Activated CD4-positive, alpha-beta memory T cell treated with anti-CD3 and anti-CD28 coated beads, Interleukin-2, amount 10 ng/mL, durations not matched to agents 7 days and 5 days (primary cell): ENCODE measurements around the gene TSPEAR. TPM values are rescaled to one million over a fixed set of nuclear protein-coding genes. Genes with fewer than 3 reads are reported as not detected.
"Not testable (repeated sequence)": the region's sequence is repeated elsewhere in the genome, so short reads cannot be mapped to it uniquely, and the experiment has no call there.

Source experiments
- CTCF ChIA-PET: fragments of 350-600 bp; sonication (Branson Sonifier 250); formaldehyde crosslinking; loops from one replicate; lab custom pipeline; 2021; ENCODE audit warnings: antibody characterized with exemption, inconsistent platforms; lab: Charles Lee
- POLR2A ChIA-PET: fragments of 350-600 bp; sonication (Branson Sonifier 250); formaldehyde crosslinking; loops from one replicate; lab custom pipeline; 2021; ENCODE audit warnings: antibody characterized with exemption; lab: Charles Lee
- DNase-seq: peaks from one replicate; pipeline ENCODE4 v3.0.0-alpha.2; 2020
- H3K27ac Mint-ChIP-seq: one replicate; pipeline ENCODE4 v1.8.0; 2021; ENCODE audit warnings: mild to moderate bottlenecking, mixed read lengths
- H3K27me3 Mint-ChIP-seq: one replicate; pipeline ENCODE4 v1.8.0; 2021; ENCODE audit warnings: mixed read lengths
- H3K36me3 Mint-ChIP-seq: one replicate; pipeline ENCODE4 v1.8.0; 2021; ENCODE audit warnings: low read depth, mixed read lengths
- H3K4me1 Mint-ChIP-seq: one replicate; pipeline ENCODE4 v1.8.0; 2021; ENCODE audit warnings: mixed read lengths
- H3K4me3 Mint-ChIP-seq: one replicate; pipeline ENCODE4 v1.8.0; 2021; ENCODE audit warnings: mild to moderate bottlenecking, mixed read lengths
- H3K9me3 Mint-ChIP-seq: one replicate; pipeline ENCODE4 v1.8.0; 2021; ENCODE audit warnings: mixed read lengths
- total RNA-seq, 2 experiments: library from RNA; stranded (reverse); gene quantifications; one replicate each; pipeline ENCODE4 v1.2.3, GENCODE V29; 2021

The TSPEAR gene
- total RNA-seq, 2 experiments from 2014 or later, result not detected

GRCh38 chr21:44601596-44602462 is 109.5 kb downstream of the TSPEAR start:
- ChIA-PET POLR2A (no interaction called here), CTCF (no interaction called here)
- H3K4me1 Mint-ChIP-seq, result no peaks in the 10 kb centered on the region
- DNase-seq, result no peak
- peaks cover 4% of the 10 kb centered on the region for H3K9me3 Mint-ChIP-seq
- no peaks in the 10 kb centered on the region for H3K36me3 Mint-ChIP-seq
- no peak overlapping the region for H3K27ac Mint-ChIP-seq
- H3K4me3 Mint-ChIP-seq, result no peak overlapping the region
- peaks cover 31% of the 10 kb centered on the region for H3K27me3 Mint-ChIP-seq

GRCh38 chr21:44601091-44601490 is 110.3 kb downstream of the TSPEAR start:
- H3K27me3 Mint-ChIP-seq, result peaks cover 27% of the 10 kb centered on the region
- DNase-seq, CTCF ChIA-PET, H3K9me3 Mint-ChIP-seq, H3K36me3 Mint-ChIP-seq, POLR2A ChIA-PET, H3K4me3 Mint-ChIP-seq, H3K27ac Mint-ChIP-seq, H3K4me1 Mint-ChIP-seq: not testable (repeated sequence)

GRCh38 chr21:44600118-44600978 is 111.0 kb downstream of the TSPEAR start, which contains the start of gene KRTAP10-7:
TSS of gene KRTAP10-7 (plus strand) at chr21:44600597. CDS start at chr21:44600622, 25 bp downstream.
- POLR2A ChIA-PET, H3K4me1 Mint-ChIP-seq, H3K4me3 Mint-ChIP-seq, H3K27ac Mint-ChIP-seq, CTCF ChIA-PET, H3K36me3 Mint-ChIP-seq, DNase-seq, H3K9me3 Mint-ChIP-seq: not testable (repeated sequence)
- peaks cover 21% of the 10 kb centered on the region for H3K27me3 Mint-ChIP-seq

GRCh38 chr21:44599264-44600029 is 111.9 kb downstream of the TSPEAR start:
- Mint-ChIP-seq H3K36me3 (no peaks in the 10 kb centered on the region), H3K9me3 (no peaks in the 10 kb centered on the region), H3K4me1 (no peaks in the 10 kb centered on the region), H3K27me3 (peaks cover 15% of the 10 kb centered on the region), H3K4me3 (no peak overlapping the region), H3K27ac (no peak overlapping the region)
- ChIA-PET CTCF (no interaction called here), POLR2A (no interaction called here)
- no peak for DNase-seq

- POLR2A ChIA-PET, result no interaction called here
- peaks cover 13% of the 10 kb centered on the region for H3K27me3 Mint-ChIP-seq
- no peak for DNase-seq
- H3K9me3 Mint-ChIP-seq, result no peaks in the 10 kb centered on the region
- CTCF ChIA-PET, result no interaction called here
- H3K4me1 Mint-ChIP-seq, result no peaks in the 10 kb centered on the region
- H3K27ac Mint-ChIP-seq, result no peak overlapping the region
- no peaks in the 10 kb centered on the region for H3K36me3 Mint-ChIP-seq
- no peak overlapping the region for H3K4me3 Mint-ChIP-seq
Measured at GRCh38 chr21:44598061-44598460, 113.3 kb downstream of the TSPEAR start.

GRCh38 chr21:44596068-44596725 is 115.2 kb downstream of the TSPEAR start:
- H3K27ac Mint-ChIP-seq, result no peak overlapping the region
- ChIA-PET POLR2A (no interaction called here), CTCF (interaction anchor here (0.6 to 2.4 kb wide), 3 partner anchors 22 to 197 kb away, joined by 3 to 5 read pairs (median 3); no protein-coding TSS in a partner anchor)
- no peaks in the 10 kb centered on the region for H3K4me1 Mint-ChIP-seq
- no peak for DNase-seq
- H3K36me3 Mint-ChIP-seq, result no peaks in the 10 kb centered on the region
- H3K9me3 Mint-ChIP-seq, result no peaks in the 10 kb centered on the region
- no peak overlapping the region for H3K4me3 Mint-ChIP-seq
- H3K27me3 Mint-ChIP-seq, result peaks cover 13% of the 10 kb centered on the region

- no peak for DNase-seq
- ChIA-PET CTCF (interaction anchor here (0.6 to 2.4 kb wide), 3 partner anchors 23 to 198 kb away, joined by 3 to 5 read pairs (median 3); no protein-coding TSS in a partner anchor), POLR2A (no interaction called here)
- H3K36me3 Mint-ChIP-seq, result no peaks in the 10 kb centered on the region
- H3K9me3 Mint-ChIP-seq, result no peaks in the 10 kb centered on the region
- H3K27ac Mint-ChIP-seq, result no peak overlapping the region
- no peaks in the 10 kb centered on the region for H3K4me1 Mint-ChIP-seq
- no peak overlapping the region for H3K4me3 Mint-ChIP-seq
- peaks cover 13% of the 10 kb centered on the region for H3K27me3 Mint-ChIP-seq
Measured at GRCh38 chr21:44595524-44595923, 115.8 kb downstream of the TSPEAR start.

- Mint-ChIP-seq H3K4me1 (no peaks in the 10 kb centered on the region), H3K27ac (no peak overlapping the region), H3K27me3 (peaks cover 13% of the 10 kb centered on the region), H3K4me3 (no peak overlapping the region), H3K36me3 (no peaks in the 10 kb centered on the region), H3K9me3 (no peaks in the 10 kb centered on the region)
- DNase-seq, result no peak
- POLR2A ChIA-PET, result no interaction called here
- CTCF ChIA-PET, result no interaction called here
Measured at GRCh38 chr21:44594406-44594916, 116.9 kb downstream of the TSPEAR start.

- peaks cover 14% of the 10 kb centered on the region for H3K27me3 Mint-ChIP-seq
- no peaks in the 10 kb centered on the region for H3K4me1 Mint-ChIP-seq
- no peaks in the 10 kb centered on the region for H3K36me3 Mint-ChIP-seq
- ChIA-PET POLR2A (no interaction called here), CTCF (no interaction called here)
- H3K27ac Mint-ChIP-seq, result no peak overlapping the region
- no peaks in the 10 kb centered on the region for H3K9me3 Mint-ChIP-seq
- DNase-seq, result no peak
- no peak overlapping the region for H3K4me3 Mint-ChIP-seq
Measured at GRCh38 chr21:44593598-44594405, 117.6 kb downstream of the TSPEAR start.

- Mint-ChIP-seq H3K36me3 (no peaks in the 10 kb centered on the region), H3K4me1 (no peaks in the 10 kb centered on the region), H3K27ac (no peak within 1 kb of the TSS), H3K27me3 (peaks cover 11% of the 10 kb centered on the region), H3K4me3 (no peak within 1 kb of the TSS), H3K9me3 (no peaks in the 10 kb centered on the region)
- ChIA-PET POLR2A (interaction anchor here (0.6 kb wide), 1 partner anchor 15 kb away, joined by 3 read pairs; no protein-coding TSS in a partner anchor), CTCF (interaction anchor here (0.6 kb wide), 1 partner anchor 19 kb away, joined by 3 read pairs; the partner anchor contains the start of gene KRTAP10-4)
- DNase-seq, result no peak
Measured at GRCh38 chr21:44592446-44593311, 118.7 kb downstream of the TSPEAR start, which contains the start of gene KRTAP10-6. TSS of gene KRTAP10-6 (minus strand) at chr21:44592505. CDS start at chr21:44592484, 21 bp downstream.

- POLR2A ChIA-PET, result not testable (repeated sequence)
Measured at GRCh38 chr21:44591801-44592130, 119.6 kb downstream of the TSPEAR start.

More at GRCh38 chr21:44591801-44592130, 119.6 kb downstream of the TSPEAR start:
- DNase-seq, H3K9me3 Mint-ChIP-seq, H3K36me3 Mint-ChIP-seq, H3K4me3 Mint-ChIP-seq, H3K27ac Mint-ChIP-seq, H3K4me1 Mint-ChIP-seq: not testable (repeated sequence)
- CTCF ChIA-PET, result interaction anchor here (0.6 kb wide), 1 partner anchor 18 kb away, joined by 3 read pairs; the partner anchor contains the start of gene KRTAP10-4
- peaks cover 18% of the 10 kb centered on the region for H3K27me3 Mint-ChIP-seq
